Loucy (cell line): ENCODE results near the gene RPTOR.

ENCODE experiments used
- H2AFZ ChIP-seq: fragments of 200-600 bp; sonication (generic); 2 replicates; pipeline ENCODE4 v1.6.0; 2016; ENCODE audit warnings: antibody characterized with exemption, mild to moderate bottlenecking, low read length, moderate library complexity
- H3F3A ChIP-seq: fragments of 200-600 bp; 2 replicates; pipeline ENCODE4 v1.6.0; 2016; ENCODE audit warnings: antibody characterized with exemption, low read depth, mild to moderate bottlenecking
- H3K27me3 ChIP-seq: fragments of 200-600 bp; sonication (generic); 2 replicates; pipeline ENCODE4 v1.6.1; 2014; ENCODE audit warnings: low read length, mild to moderate bottlenecking; ENCODE audit not compliant: insufficient read depth, poor library complexity, severe bottlenecking
- H3K36me3 ChIP-seq: fragments of 200-600 bp; sonication (generic); 2 replicates; pipeline ENCODE4 v1.6.1; 2016; ENCODE audit warnings: low read length; ENCODE audit not compliant: insufficient read depth
- H3K4me1 ChIP-seq: fragments of 200-600 bp; sonication (generic); 2 replicates; pipeline ENCODE4 v1.5.1; 2014; ENCODE audit warnings: low read length, mild to moderate bottlenecking; ENCODE audit not compliant: insufficient read depth, poor library complexity, severe bottlenecking
- H3K4me2 ChIP-seq: fragments of 200-600 bp; sonication (generic); 2 replicates; pipeline ENCODE4 v1.6.0; 2014; ENCODE audit warnings: antibody characterized with exemption, low read length, low read depth, mild to moderate bottlenecking; ENCODE audit not compliant: poor library complexity, severe bottlenecking
- H3K4me3 ChIP-seq: fragments of 200-600 bp; sonication (generic); 2 replicates; pipeline ENCODE4 v1.5.1; 2014; ENCODE audit warnings: low read length, mild to moderate bottlenecking, mixed read lengths; ENCODE audit not compliant: poor library complexity, severe bottlenecking
- H3K79me2 ChIP-seq: fragments of 200-600 bp; sonication (generic); 2 replicates; pipeline ENCODE4 v1.6.1; 2014; ENCODE audit warnings: low read length; ENCODE audit not compliant: insufficient read depth
- H3K9ac ChIP-seq: fragments of 200-600 bp; sonication (generic); 2 replicates; pipeline ENCODE4 v1.6.0; 2014; ENCODE audit warnings: mild to moderate bottlenecking, low read depth, low read length, moderate library complexity; ENCODE audit not compliant: poor library complexity, severe bottlenecking
- H3K9me2 ChIP-seq: fragments of 200-600 bp; sonication (generic); replicated peaks from 2 replicates; pipeline ENCODE4 v1.6.1; 2016; ENCODE audit warnings: low read depth, low read length, mixed read lengths
- H3K9me3 ChIP-seq: fragments of 200-600 bp; sonication (generic); 2 replicates; pipeline ENCODE4 v1.6.1; 2014; ENCODE audit warnings: mild to moderate bottlenecking, antibody characterized with exemption, low read length, low read depth; ENCODE audit not compliant: insufficient read depth
- H4K20me1 ChIP-seq: fragments of 200-600 bp; sonication (generic); 2 replicates; pipeline ENCODE4 v1.6.0; 2014; ENCODE audit warnings: antibody characterized with exemption, low read length, mild to moderate bottlenecking; ENCODE audit not compliant: insufficient read depth, poor library complexity, severe bottlenecking
- CTCF ChIP-seq: fragments of 200-600 bp; sonication (generic); conservative IDR thresholded peaks from 2 replicates; pipeline ENCODE4 v1.5.1; 2014; ENCODE audit warnings: mild to moderate bottlenecking, antibody characterized with exemption, low read length
- EZH2phosphoT487 ChIP-seq: fragments of 200-600 bp; IDR thresholded peaks from 2 replicates; pipeline ENCODE4 v1.6.1; 2018; ENCODE audit warnings: antibody characterized with exemption, mild to moderate bottlenecking, moderate library complexity, borderline replicate concordance

Gene RPTOR

GRCh38 chr17:80992948-80993624 lies 448.4 kb downstream of the RPTOR start:
- H3K9me2 ChIP-seq = no peaks in the 10 kb centered on the region
- peak overlapping the region; percentile 81 for H3K9ac ChIP-seq
- H3K36me3 ChIP-seq = peaks cover 14% of the 10 kb centered on the region; the same call in 1 of the 2 replicates
- no peak for TF ChIP-seq EZH2phosphoT487
- no peak for TF ChIP-seq CTCF
- H4K20me1 ChIP-seq = peaks cover 8% of the 10 kb centered on the region
- no peaks in the 10 kb centered on the region for H3K27me3 ChIP-seq
- peak overlapping the region; percentile 100 for H3K4me2 ChIP-seq
- H3F3A ChIP-seq = no peaks in the 10 kb centered on the region
- H3K4me1 ChIP-seq = peaks cover 17% of the 10 kb centered on the region
- no peaks in the 10 kb centered on the region for H3K9me3 ChIP-seq
- H3K4me3 ChIP-seq = peak overlapping the region; percentile 98
- H2AFZ ChIP-seq = no peak overlapping the region
- H3K79me2 ChIP-seq = peaks cover 21% of the 10 kb centered on the region

GRCh38 chr17:80995131-80995530 lies 450.5 kb downstream of the RPTOR start:
- no peak for TF ChIP-seq EZH2phosphoT487
- TF ChIP-seq CTCF = no peak
- Histone ChIP-seq H3K36me3 (peaks cover 24% of the 10 kb centered on the region; the same call in 1 of the 2 replicates), H3F3A (no peaks in the 10 kb centered on the region), H3K4me3 (no peak overlapping the region), H3K27me3 (no peaks in the 10 kb centered on the region), H2AFZ (no peak overlapping the region), H3K9ac (no peak overlapping the region), H3K79me2 (peaks cover 21% of the 10 kb centered on the region), H3K4me2 (no peak overlapping the region), H3K9me3 (no peaks in the 10 kb centered on the region), H3K9me2 (no peaks in the 10 kb centered on the region), H3K4me1 (peaks cover 17% of the 10 kb centered on the region), H4K20me1 (peaks cover 8% of the 10 kb centered on the region)

- no peak overlapping the region for H2AFZ ChIP-seq
- no peaks in the 10 kb centered on the region for H3F3A ChIP-seq
- TF ChIP-seq CTCF = no peak
- TF ChIP-seq EZH2phosphoT487 = no peak
- no peaks in the 10 kb centered on the region for H3K9me3 ChIP-seq
- peaks cover 13% of the 10 kb centered on the region for H3K4me1 ChIP-seq
- no peak overlapping the region for H3K9ac ChIP-seq
- H3K4me3 ChIP-seq = no peak overlapping the region
- H3K4me2 ChIP-seq = no peak overlapping the region
- peaks cover 8% of the 10 kb centered on the region for H4K20me1 ChIP-seq
- H3K36me3 ChIP-seq = peaks cover 24% of the 10 kb centered on the region; the same call in 1 of the 2 replicates
- no peaks in the 10 kb centered on the region for H3K9me2 ChIP-seq
- H3K79me2 ChIP-seq = peaks cover 21% of the 10 kb centered on the region
- no peaks in the 10 kb centered on the region for H3K27me3 ChIP-seq
These were observed 452.0 kb downstream of the RPTOR start for GRCh38 chr17:80996422-80997305.
